ENCODE data around the gene KRTAP9-6.
"Not testable (repeated sequence)": the region's sequence is repeated elsewhere in the genome, so short reads cannot be mapped to it uniquely, and the experiment has no call there.

KRTAP9-6 gene

DNA sequence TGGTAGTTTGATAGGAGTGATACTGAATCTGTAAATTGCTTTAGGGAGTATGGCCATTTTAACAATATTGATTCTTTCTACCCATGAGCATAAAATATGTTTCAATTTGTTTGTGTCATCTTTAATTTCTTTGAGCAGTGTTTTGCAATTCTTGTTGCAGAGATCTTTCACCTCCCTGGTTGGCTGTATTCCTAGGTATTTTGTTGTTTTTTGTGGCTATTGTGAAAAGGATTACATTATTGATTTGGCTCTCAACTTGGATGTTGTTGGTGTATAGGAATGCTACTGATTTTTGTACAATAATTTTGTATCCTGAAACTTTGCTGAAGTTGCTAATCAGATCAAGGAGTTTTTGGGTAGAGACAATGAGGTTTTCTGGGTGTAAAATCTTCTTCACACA, 6.8 kb upstream of the KRTAP9-6 start:
- H3K4me1 ChIP-seq (ENCODE audit: control insufficient read depth, low read depth, low read length) = no peaks in the 10 kb centered on the region
- no peak overlapping the region for H3K27ac ChIP-seq (ENCODE audit: low read depth, low read length)

GRCh38 chr17:41263212-41263611, 2.0 kb upstream of the KRTAP9-6 start:
- Histone ChIP-seq H3K4me3 (ENCODE audit: low read length) (no peak overlapping the region), H3K23ac (ENCODE audit: low read length) (no peak overlapping the region), H3K9ac (ENCODE audit: low read length) (no peak overlapping the region), H2BK15ac (replicated peaks; ENCODE audit: low read depth) (no peak overlapping the region), H3K4me2 (ENCODE audit: low read length) (no peak overlapping the region), H3K56ac (ENCODE audit: low read length) (no peak overlapping the region), H2AK5ac (ENCODE audit: low read length) (no peak overlapping the region), H4K5ac (ENCODE audit: low read length) (no peak overlapping the region), H3K79me1 (ENCODE audit: low read length) (no peaks in the 10 kb centered on the region), H3K79me2 (ENCODE audit: control insufficient read depth, insufficient read depth, low read length) (no peaks in the 10 kb centered on the region), H3K4ac (ENCODE audit: low read depth, low read length) (no peak overlapping the region), H3K36me3 (ENCODE audit: control insufficient read depth, insufficient read depth, low read length) (no peaks in the 10 kb centered on the region), H3K18ac (ENCODE audit: low read length) (no peak overlapping the region), H3K27ac (ENCODE audit: low read depth, low read length) (no peak overlapping the region), H2BK120ac (ENCODE audit: low read depth, low read length) (no peak overlapping the region), H3K27me3 (ENCODE audit: insufficient read depth, low read length, poor library complexity) (no peaks in the 10 kb centered on the region), H3K4me1 (ENCODE audit: control insufficient read depth, low read depth, low read length) (no peaks in the 10 kb centered on the region), H4K8ac (ENCODE audit: low read depth, low read length) (no peak overlapping the region), H2BK5ac (ENCODE audit: low read length) (no peak overlapping the region)
- no CpG with 5 or more reads among the region's 2 CpGs for WGBS (ENCODE audit: extremely low coverage, insufficient coverage, low lambda C conversion rate)
- DNase-seq = no peak

More for the DNA sequence above, 6.8 kb upstream of the KRTAP9-6 start:
- Histone ChIP-seq H2BK5ac (ENCODE audit: low read length) (no peak overlapping the region), H3K4ac (ENCODE audit: low read depth, low read length) (no peak overlapping the region), H3K79me1 (ENCODE audit: low read length) (no peaks in the 10 kb centered on the region), H2AK5ac (ENCODE audit: low read length) (no peak overlapping the region), H3K27me3 (ENCODE audit: insufficient read depth, low read length, poor library complexity) (no peaks in the 10 kb centered on the region), H3K23ac (ENCODE audit: low read length) (no peak overlapping the region), H3K56ac (ENCODE audit: low read length) (no peak overlapping the region), H4K8ac (ENCODE audit: low read depth, low read length) (no peak overlapping the region), H3K4me3 (ENCODE audit: low read length) (no peak overlapping the region), H2BK15ac (replicated peaks; ENCODE audit: low read depth) (no peak overlapping the region), H3K4me2 (ENCODE audit: low read length) (no peak overlapping the region), H2BK120ac (ENCODE audit: low read depth, low read length) (no peak overlapping the region), H4K5ac (ENCODE audit: low read length) (no peak overlapping the region), H3K18ac (ENCODE audit: low read length) (no peak overlapping the region), H3K9ac (ENCODE audit: low read length) (no peak overlapping the region), H3K79me2 (ENCODE audit: control insufficient read depth, insufficient read depth, low read length) (no peaks in the 10 kb centered on the region), H3K36me3 (ENCODE audit: control insufficient read depth, insufficient read depth, low read length) (no peaks in the 10 kb centered on the region)
- DNase-seq = no peak

DNA sequence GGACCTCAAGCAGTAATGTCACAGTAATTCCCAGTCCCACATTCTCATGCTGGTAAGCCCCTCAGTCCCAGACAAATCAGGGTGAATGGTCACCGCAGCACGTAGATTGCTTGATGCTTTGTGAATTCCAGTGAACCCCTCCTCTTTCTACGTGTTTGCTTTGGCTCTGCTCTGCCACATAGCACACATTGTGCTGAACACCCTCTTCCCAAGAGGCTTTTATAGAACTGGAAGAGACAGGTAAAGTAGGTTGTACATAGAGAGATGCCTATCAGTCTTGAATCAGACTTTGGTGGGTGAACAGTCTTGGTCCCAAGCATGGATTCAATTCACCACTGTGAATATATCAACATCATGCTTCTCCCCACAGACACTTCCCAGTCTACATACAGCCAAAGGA, 579 bp upstream of the KRTAP9-6 start:
- Histone ChIP-seq H3K27ac (ENCODE audit: low read depth, low read length) (no peak overlapping the region), H3K36me3 (ENCODE audit: control insufficient read depth, insufficient read depth, low read length) (no peaks in the 10 kb centered on the region), H3K4me3 (ENCODE audit: low read length) (no peak overlapping the region), H3K4me2 (ENCODE audit: low read length) (no peak overlapping the region), H2AK5ac (ENCODE audit: low read length) (no peak overlapping the region), H3K23ac (ENCODE audit: low read length) (no peak overlapping the region), H2BK5ac (ENCODE audit: low read length) (no peak overlapping the region), H4K8ac (ENCODE audit: low read depth, low read length) (no peak overlapping the region), H3K79me1 (ENCODE audit: low read length) (no peaks in the 10 kb centered on the region), H3K9ac (ENCODE audit: low read length) (no peak overlapping the region), H3K27me3 (ENCODE audit: insufficient read depth, low read length, poor library complexity) (no peaks in the 10 kb centered on the region), H2BK120ac (ENCODE audit: low read depth, low read length) (no peak overlapping the region), H3K4me1 (ENCODE audit: control insufficient read depth, low read depth, low read length) (no peaks in the 10 kb centered on the region), H2BK15ac (replicated peaks; ENCODE audit: low read depth) (no peak overlapping the region), H4K5ac (ENCODE audit: low read length) (no peak overlapping the region), H3K4ac (ENCODE audit: low read depth, low read length) (no peak overlapping the region), H3K79me2 (ENCODE audit: control insufficient read depth, insufficient read depth, low read length) (no peaks in the 10 kb centered on the region), H3K56ac (ENCODE audit: low read length) (no peak overlapping the region), H3K18ac (ENCODE audit: low read length) (no peak overlapping the region)
- no peak for DNase-seq
- WGBS (ENCODE audit: extremely low coverage, insufficient coverage, low lambda C conversion rate) = no CpG with 5 or more reads among the region's 3 CpGs

DNA sequence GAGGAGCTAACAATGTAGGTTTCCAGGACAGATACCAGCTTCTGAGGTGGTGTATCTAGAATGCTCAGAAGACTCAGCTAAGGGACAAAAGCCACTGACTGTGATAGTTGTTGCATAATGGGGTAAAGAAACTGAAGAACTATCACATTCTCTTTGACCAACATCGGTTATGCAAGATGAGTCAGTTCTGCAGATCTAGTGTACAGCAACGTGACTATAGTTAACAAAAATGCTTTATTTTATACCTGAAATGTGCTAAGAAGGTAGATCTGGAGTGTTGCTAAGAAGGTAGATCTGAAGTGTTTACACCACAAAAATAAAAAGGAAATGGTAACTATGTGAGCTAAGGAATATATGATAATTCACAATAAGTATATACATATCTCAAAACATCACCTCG, 2.5 kb downstream of the KRTAP9-6 start:
- H3K36me3 ChIP-seq (ENCODE audit: control insufficient read depth, insufficient read depth, low read length) = no peaks in the 10 kb centered on the region
- H3K79me1 ChIP-seq (ENCODE audit: low read length) = no peaks in the 10 kb centered on the region
- H3K27me3 ChIP-seq (ENCODE audit: insufficient read depth, low read length, poor library complexity) = no peaks in the 10 kb centered on the region
- no peak overlapping the region for H3K4me2 ChIP-seq (ENCODE audit: low read length)
- no peak overlapping the region for H2BK120ac ChIP-seq (ENCODE audit: low read depth, low read length)
- H3K27ac ChIP-seq (ENCODE audit: low read depth, low read length) = no peak overlapping the region
- no peak overlapping the region for H3K4me3 ChIP-seq (ENCODE audit: low read length)
- no peaks in the 10 kb centered on the region for H3K4me1 ChIP-seq (ENCODE audit: control insufficient read depth, low read depth, low read length)
- no peak overlapping the region for H2BK15ac ChIP-seq (replicated peaks; ENCODE audit: low read depth)
- H4K5ac ChIP-seq (ENCODE audit: low read length) = no peak overlapping the region
- H3K4ac ChIP-seq (ENCODE audit: low read depth, low read length) = no peak overlapping the region
- H2AK5ac ChIP-seq (ENCODE audit: low read length) = no peak overlapping the region
- WGBS (ENCODE audit: extremely low coverage, insufficient coverage, low lambda C conversion rate) = no CpG with 5 or more reads among the region's 3 CpGs
- H4K8ac ChIP-seq (ENCODE audit: low read depth, low read length) = no peak overlapping the region
- DNase-seq = no peak
- H2BK5ac ChIP-seq (ENCODE audit: low read length) = no peak overlapping the region
- no peak overlapping the region for H3K18ac ChIP-seq (ENCODE audit: low read length)
- no peak overlapping the region for H3K56ac ChIP-seq (ENCODE audit: low read length)
- no peak overlapping the region for H3K23ac ChIP-seq (ENCODE audit: low read length)
- H3K79me2 ChIP-seq (ENCODE audit: control insufficient read depth, insufficient read depth, low read length) = no peaks in the 10 kb centered on the region
- no peak overlapping the region for H3K9ac ChIP-seq (ENCODE audit: low read length)

DNA sequence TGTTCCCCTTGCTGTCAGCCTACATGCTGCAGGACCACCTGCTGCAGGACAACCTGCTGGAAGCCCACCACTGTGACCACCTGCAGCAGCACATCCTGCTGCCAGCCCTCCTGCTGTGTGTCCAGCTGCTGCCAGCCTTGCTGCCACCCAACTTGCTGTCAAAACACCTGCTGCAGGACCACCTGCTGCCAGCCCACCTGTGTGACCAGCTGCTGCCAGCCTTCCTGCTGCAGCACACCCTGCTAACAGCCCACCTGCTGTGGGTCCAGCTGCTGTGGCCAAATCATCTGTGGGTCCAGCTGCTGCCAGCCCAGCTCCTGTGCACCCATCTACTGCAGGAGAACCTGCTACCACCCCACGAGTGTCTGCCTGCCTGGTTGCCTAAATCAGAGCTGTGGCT, 6.1 kb downstream of the KRTAP9-6 start:
- not testable (repeated sequence) for H3K23ac ChIP-seq (ENCODE audit: low read length); H4K5ac ChIP-seq (ENCODE audit: low read length); H3K4me2 ChIP-seq (ENCODE audit: low read length); H2BK15ac ChIP-seq (replicated peaks; ENCODE audit: low read depth); H2BK5ac ChIP-seq (ENCODE audit: low read length); H3K4me1 ChIP-seq (ENCODE audit: control insufficient read depth, low read depth, low read length); H3K56ac ChIP-seq (ENCODE audit: low read length); H3K9ac ChIP-seq (ENCODE audit: low read length); DNase-seq; H3K79me1 ChIP-seq (ENCODE audit: low read length); H3K27ac ChIP-seq (ENCODE audit: low read depth, low read length); H4K8ac ChIP-seq (ENCODE audit: low read depth, low read length); H3K27me3 ChIP-seq (ENCODE audit: insufficient read depth, low read length, poor library complexity); H3K4me3 ChIP-seq (ENCODE audit: low read length); H3K4ac ChIP-seq (ENCODE audit: low read depth, low read length); H2BK120ac ChIP-seq (ENCODE audit: low read depth, low read length); H3K18ac ChIP-seq (ENCODE audit: low read length); H3K79me2 ChIP-seq (ENCODE audit: control insufficient read depth, insufficient read depth, low read length); H2AK5ac ChIP-seq (ENCODE audit: low read length); H3K36me3 ChIP-seq (ENCODE audit: control insufficient read depth, insufficient read depth, low read length)
- no CpG with 5 or more reads among the region's 1 CpG for WGBS (ENCODE audit: extremely low coverage, insufficient coverage, low lambda C conversion rate)

DNA sequence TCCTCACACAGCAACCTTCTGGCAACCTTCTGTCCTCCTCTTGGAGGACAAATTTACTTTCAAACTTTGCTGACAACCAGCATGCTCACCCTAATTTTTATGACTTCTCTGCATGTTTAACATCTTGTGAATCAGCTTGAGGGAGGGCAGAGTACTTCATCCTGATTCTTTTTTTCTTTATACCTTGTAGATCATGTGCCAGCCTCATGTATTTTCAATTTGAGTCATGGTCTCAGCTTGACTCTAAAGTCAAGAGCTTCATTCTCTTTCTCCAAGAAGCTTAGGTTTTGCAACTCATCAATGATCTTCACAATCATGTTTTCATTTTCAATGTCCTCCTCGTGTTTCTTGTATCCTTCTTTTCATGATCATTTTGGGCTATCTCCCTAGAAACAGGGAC, 6.7 kb downstream of the KRTAP9-6 start:
- no peak overlapping the region for H3K23ac ChIP-seq (ENCODE audit: low read length)
- no peak overlapping the region for H4K5ac ChIP-seq (ENCODE audit: low read length)
- no peak overlapping the region for H3K56ac ChIP-seq (ENCODE audit: low read length)
- WGBS (ENCODE audit: extremely low coverage, insufficient coverage, low lambda C conversion rate) = no CpG with 5 or more reads among the region's 1 CpG
- H3K4me3 ChIP-seq (ENCODE audit: low read length) = no peak overlapping the region
- H3K36me3 ChIP-seq (ENCODE audit: control insufficient read depth, insufficient read depth, low read length) = no peaks in the 10 kb centered on the region
- no peaks in the 10 kb centered on the region for H3K79me1 ChIP-seq (ENCODE audit: low read length)
- H3K18ac ChIP-seq (ENCODE audit: low read length) = no peak overlapping the region
- no peaks in the 10 kb centered on the region for H3K79me2 ChIP-seq (ENCODE audit: control insufficient read depth, insufficient read depth, low read length)
- no peak for DNase-seq
- H3K4me1 ChIP-seq (ENCODE audit: control insufficient read depth, low read depth, low read length) = no peaks in the 10 kb centered on the region
- H3K4ac ChIP-seq (ENCODE audit: low read depth, low read length) = no peak overlapping the region
- H2AK5ac ChIP-seq (ENCODE audit: low read length) = no peak overlapping the region
- no peak overlapping the region for H3K9ac ChIP-seq (ENCODE audit: low read length)
- no peak overlapping the region for H2BK15ac ChIP-seq (replicated peaks; ENCODE audit: low read depth)
- no peak overlapping the region for H2BK120ac ChIP-seq (ENCODE audit: low read depth, low read length)
- no peak overlapping the region for H3K4me2 ChIP-seq (ENCODE audit: low read length)
- H3K27ac ChIP-seq (ENCODE audit: low read depth, low read length) = no peak overlapping the region
- no peaks in the 10 kb centered on the region for H3K27me3 ChIP-seq (ENCODE audit: insufficient read depth, low read length, poor library complexity)
- no peak overlapping the region for H2BK5ac ChIP-seq (ENCODE audit: low read length)
- H4K8ac ChIP-seq (ENCODE audit: low read depth, low read length) = no peak overlapping the region

Measured in mesendoderm (in vitro differentiated cells).